Muscle of back (tissue), 11 donors: ENCODE measurements around the gene RHBDL1. TPM values are rescaled to one million over a fixed set of nuclear protein-coding genes. Genes with fewer than 3 reads are reported as not detected.

Experiments
- DNase-seq, 3 donors: peaks; one replicate each; pipeline versions ENCODE4 v3.0.0 to v3.0.0-alpha.2; 2013
- polyA plus RNA-seq, 10 donors: library from polyadenylated mRNA; unstranded; fragments of 120-200 nt; gene quantifications; one replicate each; pipeline ENCODE4 v1.2.1, GENCODE V29; 2013; ENCODE audit not compliant: insufficient read length in 10 of 10

Gene RHBDL1
- polyA plus RNA-seq, 10 donors: 0.85 to 1.8 (median 1.2) TPM

GRCh38 chr16:636206-637080, 39.0 kb upstream of the RHBDL1 start, which contains the start of gene METTL26:
Gene METTL26 (minus strand): TSS chr16:636305. CDS start chr16:636290, 15 bp downstream.
- DNase-seq: peak; percentile 94 to 98 (median 96)

- DNase-seq: peak; percentile 56 to 89 (median 89)
These were observed 38.1 kb upstream of the RHBDL1 start for GRCh38 chr16:637081-638018.

- no peak for DNase-seq
These were observed 37.4 kb upstream of the RHBDL1 start for GRCh38 chr16:638034-638543.

DNA sequence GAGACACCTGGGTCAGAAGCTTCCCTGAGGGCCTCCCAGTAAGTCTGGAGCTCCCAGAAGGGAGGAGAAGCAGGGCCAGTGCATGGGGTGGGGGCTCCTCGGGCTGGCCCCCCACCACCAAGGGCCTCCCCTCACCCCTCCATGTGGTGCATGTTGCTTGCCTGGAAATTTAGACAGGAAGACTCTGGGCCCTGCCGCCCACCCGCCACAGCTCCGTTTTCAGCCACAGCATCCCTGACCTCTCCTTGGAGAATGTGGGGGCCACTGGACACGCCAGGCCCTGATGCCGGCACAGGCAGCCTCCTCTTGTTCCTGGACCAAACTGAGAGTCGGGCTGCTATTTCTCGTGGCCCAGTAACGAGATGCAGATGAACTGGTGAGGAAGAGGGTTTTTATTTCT, 36.6 kb upstream of the RHBDL1 start:
- no peak for DNase-seq

- DNase-seq: no peak
These were observed 34.9 kb upstream of the RHBDL1 start for GRCh38 chr16:640614-641013.

DNA sequence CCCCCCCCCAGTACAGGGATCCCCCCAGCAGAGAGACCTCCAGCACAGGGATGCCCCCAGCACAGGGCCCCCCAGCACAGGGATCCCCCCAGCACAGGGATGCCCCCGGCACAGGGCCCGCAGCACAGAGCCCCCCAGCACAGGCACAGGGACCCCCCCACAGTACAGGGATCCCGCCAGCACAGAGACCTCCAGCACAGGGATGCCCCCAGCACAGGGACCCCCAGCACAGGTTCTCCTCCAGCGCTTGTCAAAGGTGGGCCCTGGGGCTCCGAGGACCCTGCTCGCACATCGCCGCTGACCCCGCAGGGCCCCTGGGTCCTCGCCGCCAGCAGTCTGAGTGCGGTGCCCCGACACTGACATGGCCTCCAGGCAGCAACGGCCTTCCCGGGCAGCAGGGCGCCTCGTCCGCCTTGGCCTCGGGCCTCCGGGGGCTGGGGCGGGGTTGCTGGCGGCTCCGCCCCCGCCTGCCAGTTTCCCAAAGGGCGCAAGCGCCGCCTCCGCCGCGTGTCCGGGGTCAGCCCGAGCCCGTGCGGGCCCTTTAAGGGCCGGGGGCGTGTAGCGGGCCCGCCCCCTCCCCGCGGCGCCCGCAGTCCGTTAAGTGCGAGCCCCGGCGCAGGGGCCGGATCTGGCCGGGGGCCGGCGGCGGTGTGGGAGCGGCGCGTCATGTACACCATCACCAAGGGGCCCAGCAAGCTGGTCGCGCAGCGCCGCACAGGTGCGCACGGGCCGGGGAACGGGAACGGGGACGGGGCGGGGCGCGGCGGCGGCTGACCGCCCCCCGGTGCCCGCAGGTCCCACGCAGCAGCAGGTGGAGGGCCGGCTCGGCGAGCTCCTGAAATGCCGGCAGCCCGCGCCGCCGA, 33.9 kb upstream of the RHBDL1 start, which contains the start of gene MCRIP2:
Gene MCRIP2, plus strand, starts transcription at position 503 of the 863 bp plus-strand sequence. Its CDS starts 164 bp downstream, at position 667.
- DNase-seq: peak; percentile 62 to 83 (median 62)

DNA sequence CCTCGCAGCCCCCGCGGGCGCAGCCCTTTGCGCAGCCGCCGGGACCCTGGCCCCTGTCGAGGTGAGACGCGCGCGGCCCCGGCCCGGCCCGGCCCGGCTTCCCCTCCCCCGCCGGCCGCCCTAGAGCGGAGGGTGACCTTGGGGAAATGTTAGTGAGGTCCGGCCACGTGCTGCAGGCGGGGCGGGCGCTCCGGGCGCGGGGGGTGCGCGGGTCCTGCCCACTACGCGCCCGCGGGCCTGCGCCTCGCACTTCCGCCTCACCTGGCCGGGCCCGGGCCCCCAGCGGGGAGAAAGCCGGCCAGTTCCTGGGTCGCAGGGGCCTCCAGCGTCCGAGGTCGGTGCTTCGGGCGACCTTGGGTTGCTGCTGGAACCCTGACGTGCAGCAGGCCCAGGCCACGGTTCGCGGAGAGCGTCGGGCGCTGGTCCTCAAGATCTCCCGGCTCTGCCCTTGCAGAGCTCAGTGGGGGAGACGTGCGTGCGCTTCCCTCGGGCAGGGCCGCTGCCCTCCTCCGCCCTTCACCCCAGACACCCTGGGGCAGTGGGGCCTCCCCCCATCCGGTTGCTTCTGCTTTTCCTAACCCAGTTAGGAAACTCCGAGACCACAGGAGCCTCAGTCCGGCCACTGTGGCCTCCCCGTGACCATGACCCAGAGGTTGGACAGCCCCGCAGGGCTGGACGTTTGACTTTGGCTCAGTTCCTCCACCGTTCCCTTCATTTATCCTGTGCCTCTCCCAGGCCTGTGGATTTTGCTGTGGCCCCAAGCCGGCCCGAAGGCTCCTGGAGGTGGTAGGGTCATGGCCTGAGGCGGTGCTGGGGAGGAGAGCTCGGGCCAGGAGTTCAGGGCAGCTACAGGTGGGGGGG, 33.1 kb upstream of the RHBDL1 start:
- peak in 1 of 3 donors; percentile 56 for DNase-seq

GRCh38 chr16:643050-643368, 32.5 kb upstream of the RHBDL1 start:
- no peak for DNase-seq

- no peak for DNase-seq
These were observed 30.9 kb upstream of the RHBDL1 start for GRCh38 chr16:644556-644955.

GRCh38 chr16:645852-646678, 29.4 kb upstream of the RHBDL1 start:
- DNase-seq: no peak

GRCh38 chr16:646679-647172, 28.7 kb upstream of the RHBDL1 start:
- DNase-seq: no peak

GRCh38 chr16:647173-647902, 28.1 kb upstream of the RHBDL1 start:
- DNase-seq: no peak

DNA sequence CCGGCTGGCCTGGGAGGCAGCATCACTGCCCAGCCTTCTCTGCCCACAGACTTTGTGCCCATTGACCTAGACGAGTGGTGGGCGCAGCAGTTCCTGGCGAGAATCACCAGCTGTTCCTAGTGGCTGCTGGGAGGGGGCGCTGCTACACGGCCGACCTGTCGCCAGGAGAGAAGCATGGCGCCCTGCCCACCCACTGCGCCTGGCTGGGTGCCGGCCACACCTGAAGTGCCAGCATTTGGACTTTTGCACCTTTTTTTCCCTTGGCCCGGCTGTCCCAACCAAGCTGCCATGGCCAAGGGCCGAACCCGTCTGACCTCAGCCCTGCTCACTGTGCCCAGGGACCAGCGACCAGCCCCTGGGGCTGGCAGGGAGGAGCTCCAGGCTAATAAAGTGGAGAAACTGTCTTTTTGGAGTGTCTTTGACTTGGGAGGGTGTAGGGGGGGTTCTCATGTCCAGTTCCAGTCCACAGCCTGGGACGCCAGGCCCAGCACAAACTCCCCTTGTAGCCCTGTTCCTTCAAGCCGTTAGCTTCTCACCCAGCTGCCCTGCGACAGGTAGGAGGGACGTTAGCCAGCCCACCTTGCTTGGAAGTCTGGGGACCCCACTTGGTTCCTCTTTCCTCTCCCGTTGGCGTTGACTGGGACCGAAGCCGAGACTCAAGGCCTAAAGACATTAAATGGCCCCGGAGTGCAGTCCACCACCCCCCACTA, 27.2 kb upstream of the RHBDL1 start:
- DNase-seq: no peak

DNA sequence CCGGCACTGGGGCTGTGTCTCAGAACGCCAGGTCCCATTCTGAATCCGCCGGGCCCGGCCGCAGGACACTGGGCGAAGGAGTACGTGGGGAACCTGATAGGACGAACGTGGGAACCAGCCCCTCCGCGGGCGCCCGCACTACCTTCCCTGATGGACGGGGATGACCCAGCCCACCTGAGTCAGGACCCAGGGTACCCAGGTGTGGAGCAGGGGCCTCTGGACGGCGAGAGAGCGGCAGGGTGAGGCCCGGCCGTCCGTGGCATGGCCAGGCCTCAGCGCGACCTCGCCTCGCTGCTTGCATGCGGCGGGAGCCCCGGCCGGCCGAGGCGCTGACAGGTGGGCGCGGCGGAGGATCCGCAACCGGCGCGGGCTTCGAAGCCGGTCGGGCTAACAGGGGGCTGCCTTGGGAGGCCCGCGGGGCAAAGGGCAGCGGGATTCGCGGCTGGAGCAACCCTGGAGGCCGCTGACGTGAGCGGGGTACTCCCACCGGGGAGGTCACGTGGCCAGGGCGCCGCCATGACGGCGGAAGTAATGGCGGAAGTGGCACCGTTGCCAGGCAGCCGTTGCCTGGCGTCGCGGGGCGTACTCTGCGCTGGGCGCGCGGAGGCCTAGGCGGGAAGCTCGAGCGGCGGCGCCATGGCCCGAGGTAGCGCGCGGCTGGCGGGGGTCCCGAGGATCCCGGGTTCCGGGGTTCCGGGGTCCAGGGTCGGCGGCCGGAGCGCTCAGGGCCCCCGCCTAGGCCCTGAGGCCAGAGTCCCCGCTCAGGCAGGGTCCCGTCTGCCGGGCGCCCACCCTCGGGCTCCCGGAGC, 26.5 kb upstream of the RHBDL1 start, which contains the start of gene WDR90:
Gene WDR90, plus strand, starts transcription at position 585 of the 809 bp plus-strand sequence. Its CDS starts 52 bp downstream, at position 637.
- DNase-seq: peak; percentile 88 to 97 (median 93)

GRCh38 chr16:649631-650030, 25.8 kb upstream of the RHBDL1 start:
- DNase-seq: no peak

DNA sequence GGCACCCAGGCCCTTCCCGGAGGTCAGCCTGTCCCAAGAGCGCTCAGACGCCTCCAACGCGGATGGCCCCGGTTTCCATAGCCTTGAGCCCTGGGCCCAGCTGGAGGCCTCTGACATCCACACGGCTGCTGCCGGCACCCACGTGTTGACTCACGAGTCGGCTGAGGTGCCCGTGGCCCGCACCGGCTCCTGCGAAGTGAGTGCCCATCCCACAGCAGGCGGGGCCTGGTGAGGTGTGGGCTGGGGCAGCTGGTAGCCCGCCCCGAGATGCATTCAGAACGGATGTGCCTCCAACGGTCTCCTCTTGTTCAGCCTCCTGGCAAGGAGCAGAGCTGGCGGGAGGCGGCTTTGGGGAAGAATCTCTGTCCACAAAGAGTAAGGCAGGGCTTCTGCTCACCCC, 23.6 kb upstream of the RHBDL1 start:
- DNase-seq: no peak
